Neuronal stem cell (in vitro differentiated cells): ENCODE results near the gene DDX52.

ENCODE experiments used
- DNase-seq: peaks from one replicate; pipeline ENCODE4 v3.0.0-alpha.2; 2013; ENCODE audit warnings: low spot score
- H2AFZ ChIP-seq: one replicate; pipeline ENCODE4 v1.6.1; 2013; ENCODE audit warnings: mild to moderate bottlenecking, low read length, inconsistent platforms
- H2AK5ac ChIP-seq: 2 replicates; pipeline ENCODE4 v1.6.1; 2013; ENCODE audit warnings: low read depth, mild to moderate bottlenecking, inconsistent platforms, low read length, moderate library complexity, mixed read lengths
- H2BK120ac ChIP-seq: 2 replicates; pipeline ENCODE4 v1.6.1; 2013; ENCODE audit warnings: low read depth, mild to moderate bottlenecking, inconsistent platforms, low read length, moderate library complexity, mixed read lengths
- H2BK12ac ChIP-seq: one replicate; pipeline ENCODE4 v1.6.1; 2013; ENCODE audit warnings: low read length, inconsistent platforms
- H2BK15ac ChIP-seq: 2 replicates; pipeline ENCODE4 v1.6.1; 2013; ENCODE audit warnings: mild to moderate bottlenecking, low read length, inconsistent platforms, mixed read lengths
- H2BK5ac ChIP-seq: one replicate; pipeline ENCODE4 v1.6.1; 2013; ENCODE audit warnings: inconsistent platforms, mild to moderate bottlenecking, low read length, moderate library complexity
- H3K14ac ChIP-seq: one replicate; pipeline ENCODE4 v1.6.1; 2013; ENCODE audit warnings: low read length, inconsistent platforms
- H3K18ac ChIP-seq: 2 replicates; pipeline ENCODE4 v1.6.1; 2013; ENCODE audit warnings: low read length, inconsistent platforms
- H3K23ac ChIP-seq: 2 replicates; pipeline ENCODE4 v1.6.1; 2013; ENCODE audit warnings: low read depth, mild to moderate bottlenecking, mixed read lengths, low read length, inconsistent platforms; ENCODE audit not compliant: poor library complexity
- H3K27ac ChIP-seq: replicated peaks from 3 replicates; pipeline ENCODE4 v1.5.1; 2013; ENCODE audit warnings: low read length, inconsistent platforms
- H3K27me3 ChIP-seq, 3 experiments: 2 replicates each; pipeline ENCODE4 v1.6.1; 2013; ENCODE audit warnings: low read length in 3 of 3, mild to moderate bottlenecking in 2 of 3, inconsistent platforms in 1 of 3, low read depth in 1 of 3, mixed read lengths in 1 of 3, moderate library complexity in 1 of 3; ENCODE audit not compliant: control insufficient read depth in 3 of 3, insufficient read depth in 3 of 3
- H3K36me3 ChIP-seq, 2 donors: replicated peaks in 1 of 2; 2 replicates each; pipeline ENCODE4 v1.6.1; 2013; ENCODE audit warnings: low read length in 2 of 2; ENCODE audit not compliant: control insufficient read depth in 2 of 2, insufficient read depth in 2 of 2
- H3K4ac ChIP-seq: 2 replicates; pipeline ENCODE4 v1.6.1; 2013; ENCODE audit warnings: inconsistent platforms, mild to moderate bottlenecking, low read length, moderate library complexity
- H3K4me1 ChIP-seq, 2 donors: 1 replicate in 1 of 2; 2 replicates in 1 of 2; pipeline ENCODE4 v1.6.1; 2013; ENCODE audit warnings: low read length in 2 of 2, low read depth in 1 of 2; ENCODE audit not compliant: control insufficient read depth in 2 of 2, insufficient read depth in 1 of 2
- H3K4me2 ChIP-seq: one replicate; pipeline ENCODE4 v1.6.1; 2013; ENCODE audit warnings: mild to moderate bottlenecking, low read length, inconsistent platforms; ENCODE audit not compliant: insufficient read depth, poor library complexity, severe bottlenecking
- H3K4me3 ChIP-seq, 2 donors: 2 replicates each; pipeline ENCODE4 v1.5.1; 2013; ENCODE audit warnings: low read length in 2 of 2, mild to moderate bottlenecking in 2 of 2, inconsistent platforms in 1 of 2, moderate library complexity in 1 of 2
- H3K79me1 ChIP-seq: one replicate; pipeline ENCODE4 v1.6.1; 2013; ENCODE audit warnings: low read depth, mild to moderate bottlenecking, inconsistent platforms, low read length, moderate library complexity
- H3K9ac ChIP-seq: one replicate; pipeline ENCODE4 v1.6.1; 2013; ENCODE audit warnings: mild to moderate bottlenecking, low read depth, low read length, inconsistent platforms; ENCODE audit not compliant: poor library complexity
- H3K9me3 ChIP-seq, 2 donors: replicated peaks in 1 of 2; 2 replicates each; pipeline versions ENCODE3 to v1.6.1; 2013; ENCODE audit warnings: low read length in 2 of 2, mild to moderate bottlenecking in 2 of 2, inconsistent platforms in 1 of 2, low read depth in 1 of 2, mixed read lengths in 1 of 2, moderate library complexity in 1 of 2; ENCODE audit not compliant: control insufficient read depth in 2 of 2, insufficient read depth in 1 of 2
- H4K8ac ChIP-seq: one replicate; pipeline ENCODE4 v1.6.1; 2013; ENCODE audit warnings: low read depth, mild to moderate bottlenecking, inconsistent platforms, low read length, moderate library complexity
- H4K91ac ChIP-seq: one replicate; pipeline ENCODE4 v1.6.1; 2013; ENCODE audit warnings: low read length, low read depth, mild to moderate bottlenecking, inconsistent platforms; ENCODE audit not compliant: poor library complexity
- WGBS, 2 donors: extraction: QIAGEN DNeasy Blood & Tissue Kit; methylation state at CpG; one replicate each; pipeline ENCODE4 v1.1.7; 2013; ENCODE audit warnings: missing lambda C conversion rate in 2 of 2, mixed read lengths in 1 of 2; ENCODE audit not compliant: insufficient read length in 2 of 2, insufficient replicate concordance in 1 of 2; ENCODE audit errors: extremely low coverage in 2 of 2; 5-methylcytosine and 5-hydroxymethylcytosine counted together

The DDX52 gene

DNA sequence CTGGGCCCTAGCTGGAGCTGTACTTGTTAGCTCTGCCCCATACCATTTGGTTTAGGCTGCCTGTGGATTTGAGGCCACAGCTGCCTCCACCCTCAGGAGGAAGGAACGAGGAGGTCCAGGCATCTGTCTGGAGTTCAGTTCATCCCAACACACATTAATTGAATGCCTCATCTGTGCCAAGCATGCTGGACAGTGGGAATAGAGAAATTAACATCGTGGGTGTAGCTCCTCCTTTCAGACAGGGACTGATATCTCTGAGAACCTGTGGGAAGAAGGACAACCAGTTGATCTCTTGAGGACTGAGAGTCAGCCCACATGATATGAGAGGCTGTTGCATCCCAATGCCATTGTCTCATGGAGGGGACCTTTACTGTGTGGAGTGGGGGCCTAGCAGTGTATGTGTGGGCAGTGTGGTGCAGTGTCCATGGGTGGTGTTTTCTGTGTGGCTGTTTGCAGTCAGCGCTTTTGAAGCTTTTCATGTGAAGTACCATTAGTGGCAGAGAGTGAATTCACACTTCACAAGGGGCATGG lies 29.4 kb upstream of the DDX52 start:
- Histone ChIP-seq H2BK12ac (no peak overlapping the region), H3K4me1 (peaks cover 6 to 8% of the 10 kb centered on the region in 2 donors), H4K91ac (no peak overlapping the region), H3K4ac (no peak overlapping the region), H3K9me3 (no peaks in the 10 kb centered on the region), H3K23ac (no peak overlapping the region), H3K14ac (no peak overlapping the region), H3K36me3 (no peaks in the 10 kb centered on the region), H4K8ac (no peak overlapping the region), H2AFZ (no peak overlapping the region), H3K4me3 (no peak overlapping the region), H3K18ac (no peak overlapping the region), H3K9ac (no peak overlapping the region), H3K4me2 (no peak overlapping the region), H3K79me1 (no peaks in the 10 kb centered on the region), H2BK120ac (no peak overlapping the region), H3K27ac (no peak overlapping the region), H2AK5ac (no peak overlapping the region), H2BK5ac (no peak overlapping the region), H2BK15ac (no peak overlapping the region), H3K27me3 (peaks cover 0 to 18% (median 0%) of the 10 kb centered on the region in 3 experiments)
- no peak for DNase-seq
- WGBS, 2 donors, result no CpG with 5 or more reads among the region's 3 CpGs

DNA sequence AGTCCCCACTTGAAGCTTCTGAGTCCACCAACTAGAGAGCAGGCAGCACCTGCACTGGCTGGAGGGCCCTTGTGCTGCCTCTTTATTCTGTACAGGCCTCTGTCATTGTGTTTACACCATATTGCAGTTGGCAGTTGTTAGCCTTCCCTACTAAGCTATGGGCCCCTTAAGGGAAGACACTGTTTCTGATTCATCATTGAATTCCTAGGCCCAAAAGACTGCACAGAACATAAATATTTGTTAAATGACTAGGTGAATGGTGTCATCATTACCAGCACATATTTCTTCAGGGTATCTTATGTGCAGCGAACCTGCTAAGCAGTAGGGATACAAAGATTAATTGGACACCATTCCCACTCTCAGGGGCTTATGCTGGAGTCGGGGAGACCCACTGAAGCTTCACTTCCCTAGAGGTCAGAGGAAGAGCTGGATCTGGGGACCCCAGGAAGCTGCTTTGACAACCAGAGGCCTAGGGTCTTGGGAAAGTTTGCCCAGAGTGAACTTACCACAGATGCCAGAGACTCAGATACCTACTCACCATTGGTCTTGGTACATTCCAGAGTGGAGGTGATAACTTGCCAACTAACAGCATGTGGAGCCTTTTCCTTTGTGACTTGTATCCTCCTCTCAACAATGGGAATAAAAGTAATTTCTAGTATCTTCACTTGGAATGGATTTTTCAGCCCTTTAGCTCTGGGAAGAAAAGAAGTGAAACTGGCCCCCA lies 28.7 kb upstream of the DDX52 start:
- no peak overlapping the region for H2BK5ac ChIP-seq
- no peaks in the 10 kb centered on the region for H3K79me1 ChIP-seq
- no peak overlapping the region for H3K14ac ChIP-seq
- H3K9me3 ChIP-seq, result no peaks in the 10 kb centered on the region
- H2BK15ac ChIP-seq, result no peak overlapping the region
- H4K91ac ChIP-seq, result no peak overlapping the region
- peaks cover 0 to 21% (median 0%) of the 10 kb centered on the region in 3 experiments for H3K27me3 ChIP-seq
- no peak overlapping the region for H2BK120ac ChIP-seq
- WGBS, 2 donors, result no CpG with 5 or more reads among the region's 2 CpGs
- no peak overlapping the region for H4K8ac ChIP-seq
- DNase-seq, result no peak
- no peak overlapping the region for H3K9ac ChIP-seq
- H3K36me3 ChIP-seq, result no peaks in the 10 kb centered on the region
- no peak overlapping the region for H3K23ac ChIP-seq
- H3K4ac ChIP-seq, result no peak overlapping the region
- H3K18ac ChIP-seq, result no peak overlapping the region
- peaks cover 6 to 8% of the 10 kb centered on the region in 2 donors for H3K4me1 ChIP-seq
- H2BK12ac ChIP-seq, result no peak overlapping the region
- no peak overlapping the region for H2AK5ac ChIP-seq
- no peak overlapping the region for H2AFZ ChIP-seq
- H3K4me2 ChIP-seq, result no peak overlapping the region
- H3K27ac ChIP-seq, result no peak overlapping the region
- no peak overlapping the region for H3K4me3 ChIP-seq

DNA sequence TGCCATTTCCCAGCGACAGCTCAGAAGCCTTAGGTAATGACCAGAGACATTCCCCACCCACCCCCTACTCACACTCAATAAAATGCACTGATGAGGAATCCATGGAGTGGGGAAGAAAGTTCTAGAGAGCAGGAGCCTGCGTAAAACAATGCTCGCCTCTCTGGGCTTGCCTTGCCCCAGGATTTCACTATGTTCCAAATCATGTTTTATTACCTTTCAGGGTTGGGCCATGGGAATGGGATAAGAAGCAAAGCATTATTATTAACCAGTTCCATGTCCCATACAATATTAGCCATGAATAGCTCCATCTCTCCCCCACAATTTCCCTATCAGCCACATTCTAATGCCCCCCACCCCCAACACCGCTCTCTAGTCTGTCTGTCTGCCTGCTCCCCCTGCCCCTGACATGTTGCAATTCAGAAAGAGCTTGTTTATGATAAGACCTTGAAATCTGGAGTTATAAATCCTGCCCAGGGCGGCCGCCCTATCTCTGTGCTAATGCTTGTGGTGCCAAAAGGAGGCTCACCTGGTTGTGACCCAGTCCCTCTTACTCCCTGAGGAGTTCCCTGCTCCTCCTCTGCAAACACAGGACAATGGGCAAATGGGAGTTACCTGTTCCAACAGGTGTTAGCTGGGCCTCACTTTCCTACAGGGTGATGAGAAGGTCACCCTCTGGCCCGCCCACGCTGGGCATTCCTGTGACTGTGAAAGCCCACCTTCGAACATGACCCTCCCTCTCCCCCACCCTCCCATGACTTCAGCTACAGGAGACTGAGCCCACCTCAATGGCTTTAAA lies 28.0 kb upstream of the DDX52 start:
- no peak for DNase-seq

DNA sequence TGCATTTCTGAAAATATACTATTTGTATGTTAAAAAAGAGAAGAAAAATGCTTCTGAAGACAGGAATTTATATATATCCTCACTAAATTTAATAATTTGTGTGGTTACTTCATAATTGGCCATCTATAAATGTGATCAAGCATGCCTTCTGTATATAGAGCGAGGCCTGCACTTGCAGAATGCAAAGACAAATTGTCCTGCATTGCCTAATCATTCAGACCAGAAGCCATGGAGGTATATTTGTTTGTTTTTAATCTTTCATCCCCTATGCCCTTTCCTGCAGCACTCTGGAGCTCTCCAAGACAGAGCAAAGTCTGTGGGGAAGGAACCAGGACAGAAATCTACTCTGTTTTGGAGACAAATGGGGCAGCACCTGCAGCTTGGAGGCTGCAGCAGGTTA lies 23.8 kb upstream of the DDX52 start:
- no peak overlapping the region for H4K8ac ChIP-seq
- WGBS, 2 donors, result no CpG with 5 or more reads among the region's 1 CpG

More for the DNA sequence above, 28.0 kb upstream of the DDX52 start:
- Histone ChIP-seq H3K36me3 (no peaks in the 10 kb centered on the region), H3K27ac (no peak overlapping the region), H2AK5ac (no peak overlapping the region), H3K9ac (no peak overlapping the region), H3K4me1 (peaks cover 5 to 6% of the 10 kb centered on the region in 2 donors), H3K79me1 (no peaks in the 10 kb centered on the region), H3K4ac (no peak overlapping the region), H2BK15ac (no peak overlapping the region), H3K23ac (no peak overlapping the region), H2BK120ac (no peak overlapping the region), H3K4me2 (no peak overlapping the region), H2AFZ (no peak overlapping the region), H3K14ac (no peak overlapping the region), H3K18ac (no peak overlapping the region), H3K9me3 (no peaks in the 10 kb centered on the region), H4K8ac (no peak overlapping the region), H4K91ac (no peak overlapping the region), H3K4me3 (no peak overlapping the region), H2BK12ac (no peak overlapping the region), H2BK5ac (no peak overlapping the region), H3K27me3 (peaks cover 0 to 27% (median 0%) of the 10 kb centered on the region in 3 experiments)
- no CpG with 5 or more reads among the region's 9 CpGs for WGBS, 2 donors

More for the DNA sequence above, 23.8 kb upstream of the DDX52 start:
- Histone ChIP-seq H2BK120ac (no peak overlapping the region), H3K23ac (no peak overlapping the region), H3K79me1 (no peaks in the 10 kb centered on the region), H2AK5ac (no peak overlapping the region), H3K18ac (no peak overlapping the region), H2BK12ac (no peak overlapping the region), H3K4me1 (peaks cover 0 to 4% of the 10 kb centered on the region in 2 donors), H2BK5ac (no peak overlapping the region), H2AFZ (no peak overlapping the region), H3K36me3 (no peaks in the 10 kb centered on the region), H3K9ac (no peak overlapping the region), H3K4ac (no peak overlapping the region), H3K14ac (no peak overlapping the region), H3K4me3 (no peak overlapping the region), H3K4me2 (no peak overlapping the region), H3K27me3 (peaks cover 0 to 42% (median 0%) of the 10 kb centered on the region in 3 experiments), H3K9me3 (no peaks in the 10 kb centered on the region), H4K91ac (no peak overlapping the region), H3K27ac (no peak overlapping the region), H2BK15ac (no peak overlapping the region)
- DNase-seq, result no peak
